A549 treated with Mapracorat at 1 μM for 4 hours (cell line): ENCODE measurements around the gene TIGD7. TPM values are rescaled to one million over a fixed set of nuclear protein-coding genes. Genes with fewer than 3 reads are reported as not detected.

Experiments used
- total RNA-seq: library from RNA; stranded (reverse); fragments of 200-300 nt; extraction: Qiagen RNA extraction; gene quantifications from 5 replicates; pipeline ENCODE4 v1.2.3, GENCODE V29; 2022

Gene TIGD7, protein sequence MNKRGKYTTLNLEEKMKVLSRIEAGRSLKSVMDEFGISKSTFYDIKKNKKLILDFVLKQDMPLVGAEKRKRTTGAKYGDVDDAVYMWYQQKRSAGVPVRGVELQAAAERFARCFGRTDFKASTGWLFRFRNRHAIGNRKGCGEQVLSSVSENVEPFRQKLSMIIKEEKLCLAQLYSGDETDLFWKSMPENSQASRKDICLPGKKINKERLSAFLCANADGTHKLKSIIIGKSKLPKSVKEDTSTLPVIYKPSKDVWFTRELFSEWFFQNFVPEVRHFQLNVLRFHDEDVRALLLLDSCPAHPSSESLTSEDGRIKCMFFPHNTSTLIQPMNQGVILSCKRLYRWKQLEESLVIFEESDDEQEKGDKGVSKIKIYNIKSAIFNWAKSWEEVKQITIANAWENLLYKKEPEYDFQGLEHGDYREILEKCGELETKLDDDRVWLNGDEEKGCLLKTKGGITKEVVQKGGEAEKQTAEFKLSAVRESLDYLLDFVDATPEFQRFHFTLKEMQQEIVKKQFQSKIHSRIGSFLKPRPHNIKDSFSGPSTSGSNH
- 0.59 to 1.5 TPM (median 1.3 TPM) in 5 replicates for total RNA-seq

GRCh38 chr16:3305109-3306068, at the start of gene TIGD7, which contains the start of gene ZNF75A:
Gene TIGD7 (minus strand): TSS chr16:3305430. CDS start chr16:3300614, 4,816 bp downstream.
Gene ZNF75A (plus strand): TSS chr16:3305497. CDS start chr16:3308429, 2,932 bp downstream.

DNA sequence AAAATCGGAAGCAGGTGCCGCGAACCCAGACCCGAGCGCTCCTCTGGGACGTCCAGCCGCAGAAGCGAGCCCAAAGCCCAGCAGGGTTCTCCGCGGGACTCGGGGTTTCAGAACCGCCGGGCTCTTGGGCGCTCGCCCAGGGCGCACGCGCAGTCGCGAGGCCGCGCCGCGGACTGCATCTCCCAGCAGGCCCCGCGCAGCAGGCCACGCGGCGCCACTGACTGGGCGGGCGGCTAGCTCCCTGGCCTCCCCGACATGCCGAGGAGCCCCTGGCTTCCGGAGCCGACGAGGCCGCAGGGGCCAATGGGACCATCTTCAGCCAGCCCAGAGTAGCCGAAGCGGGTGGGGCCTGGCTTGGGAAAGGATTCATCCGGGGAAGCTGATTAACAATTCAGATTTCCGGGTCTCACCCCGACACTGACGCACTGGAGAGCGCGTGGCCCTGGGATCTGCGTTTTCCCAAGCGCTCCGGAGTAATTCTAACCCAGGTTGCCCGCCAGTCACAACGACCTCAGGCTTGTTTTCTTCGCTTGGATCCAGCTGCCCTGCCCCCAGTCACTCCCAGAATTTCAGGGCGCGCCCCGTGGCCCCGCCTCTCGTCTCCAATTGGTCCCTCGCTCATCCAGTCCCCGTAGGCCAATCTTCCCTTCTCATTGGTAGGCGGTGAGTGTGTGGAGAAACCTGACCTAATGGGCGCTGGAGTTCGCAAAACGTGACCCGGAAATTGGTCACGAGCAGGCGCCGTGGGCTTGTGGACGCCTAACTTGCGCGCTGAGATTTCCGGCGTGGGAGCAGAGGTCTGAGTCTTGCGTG, 22.3 kb downstream of the TIGD7 start, which contains the start of gene ZNF263:
Gene ZNF263 (plus strand): TSS at position 762 of the 813 bp plus-strand sequence. CDS start 328 bp downstream, outside the sequence.

DNA sequence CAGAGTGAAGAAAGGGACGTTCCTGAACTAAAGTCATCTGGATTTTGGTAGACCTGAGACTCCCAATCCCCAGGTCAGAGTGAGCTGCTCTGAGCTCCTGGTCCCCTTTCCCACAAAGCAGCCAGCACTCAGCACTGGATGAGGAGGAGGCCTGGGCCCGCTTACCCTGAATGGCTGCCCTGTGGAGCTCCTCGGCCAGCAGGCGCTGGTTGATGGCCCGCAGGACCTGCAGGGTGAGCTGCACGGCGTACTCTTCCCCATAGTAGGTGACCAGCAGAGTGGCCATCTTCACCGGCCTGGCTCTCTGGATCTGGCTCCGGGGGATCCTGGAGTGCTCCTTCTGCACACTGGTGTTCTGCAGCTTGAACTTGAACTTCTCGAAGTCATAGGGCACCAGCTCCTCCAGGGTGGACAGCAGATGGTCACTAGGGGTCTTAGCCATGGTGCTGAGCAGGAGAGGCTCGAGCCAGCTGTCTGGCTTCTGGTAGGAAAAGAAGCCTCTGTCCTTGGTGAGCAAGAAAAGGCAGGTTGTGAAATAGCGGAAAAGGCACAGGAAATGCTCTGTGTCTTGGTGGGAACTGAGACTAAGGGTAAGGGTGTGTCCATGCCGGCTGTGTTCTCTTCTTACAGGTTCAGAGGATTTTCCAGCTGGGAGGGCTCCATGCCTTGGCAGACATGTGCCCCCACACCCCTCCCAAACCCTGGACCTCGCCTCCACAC, 48.9 kb downstream of the TIGD7 start, which contains the start of gene MEFV:
Gene MEFV (minus strand): TSS at position 488 of the 720 bp plus-strand sequence. CDS start 46 bp downstream, at position 442.

Other genes with a start within 250 kb of the TIGD7 start
- gene IL32, start 239.8 kb downstream of the TIGD7 start, total RNA-seq: 21.6 to 34.9 TPM (median 26.1 TPM) in 5 replicates
- 0.20 TPM in 1 of 5 replicates, not detected in the others for gene ZSCAN10, start 206.1 kb downstream of the TIGD7 start, total RNA-seq
- 11.6 to 15.7 TPM (median 14.4 TPM) in 5 replicates for gene ZNF205, start 192.8 kb downstream of the TIGD7 start, total RNA-seq
- gene ZNF213, start 170.4 kb downstream of the TIGD7 start, total RNA-seq: 7.4 to 12.9 TPM (median 11.6 TPM) in 5 replicates
- gene OR1F1, start 117.2 kb downstream of the TIGD7 start, total RNA-seq: 0.17 to 0.65 TPM (median 0.43 TPM) in 4 of 5 replicates, not detected in the other
- 7.4 to 8.2 TPM (median 7.6 TPM) in 5 replicates for gene ZNF200, start 70.3 kb downstream of the TIGD7 start, total RNA-seq
- 0.12 TPM in 1 of 5 replicates, not detected in the others for gene MEFV, start 48.8 kb downstream of the TIGD7 start, total RNA-seq
- gene ZNF263, start 21.9 kb downstream of the TIGD7 start, total RNA-seq: 35.5 to 41.1 TPM (median 37.1 TPM) in 5 replicates
- gene ZNF75A, start 67 bp upstream of the TIGD7 start, total RNA-seq: 9.7 to 10.6 TPM (median 10.2 TPM) in 5 replicates
- gene OR2C1, start 50.5 kb upstream of the TIGD7 start, total RNA-seq: not detected in 5 replicates
- 10.7 to 16.3 TPM (median 14.0 TPM) in 5 replicates for gene ZSCAN32, start 95.6 kb upstream of the TIGD7 start, total RNA-seq
- gene ZNF174, start 95.8 kb upstream of the TIGD7 start, total RNA-seq: 11.5 to 15.7 TPM (median 13.9 TPM) in 5 replicates
- 0.98 to 1.1 TPM (median 1.0 TPM) in 5 replicates for gene ZNF597, start 138.1 kb upstream of the TIGD7 start, total RNA-seq
- 48.6 to 54.7 TPM (median 50.2 TPM) in 5 replicates for gene NAA60, start 138.2 kb upstream of the TIGD7 start, total RNA-seq
- gene C16orf90, start 190.1 kb upstream of the TIGD7 start, total RNA-seq: not detected in 5 replicates
- gene CLUAP1, start 195.6 kb upstream of the TIGD7 start, total RNA-seq: 17.7 to 23.3 TPM (median 20.1 TPM) in 5 replicates